ENCODE results near the gene MN1. TPM values are rescaled to one million over a fixed set of nuclear protein-coding genes. Genes with fewer than 3 reads are reported as not detected.

Gene MN1
- total RNA-seq = 0.18 TPM in 1 of 2 replicates, not detected in the other

DNA sequence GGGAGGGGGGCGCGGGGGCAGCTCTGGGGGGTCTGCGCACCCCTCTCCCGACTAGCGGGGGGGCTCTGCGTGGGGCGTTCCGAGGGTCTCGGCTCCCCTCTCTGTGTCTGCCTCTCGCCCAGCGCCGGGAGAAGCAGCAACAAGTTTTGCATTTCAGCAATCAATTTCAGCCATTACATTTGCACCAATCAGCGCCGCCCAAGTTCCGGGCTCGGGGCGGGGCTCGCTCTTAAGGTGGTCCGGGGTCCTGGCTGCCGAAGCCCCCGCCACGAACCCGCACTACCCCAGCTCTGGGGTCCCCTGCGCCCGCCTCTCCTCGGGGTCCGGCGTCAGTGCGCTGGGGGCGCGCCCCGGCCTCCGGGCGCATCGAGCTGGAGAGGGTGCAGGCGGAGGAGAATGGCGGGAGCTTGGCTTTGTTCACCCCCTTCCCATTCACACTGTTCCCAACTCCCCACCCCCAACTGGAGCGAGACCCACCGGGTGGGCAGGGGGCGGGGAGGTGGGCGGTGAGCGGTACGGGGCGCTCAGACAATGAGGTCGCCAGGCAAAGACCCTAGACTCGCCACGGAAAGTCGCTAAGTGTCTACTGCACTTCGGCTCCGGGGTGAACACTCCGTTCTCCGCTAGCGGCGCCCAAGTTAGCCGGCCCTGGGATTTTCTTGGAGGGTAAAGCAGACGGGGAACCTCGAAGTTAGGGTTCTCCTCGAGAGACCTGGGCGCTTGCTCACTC is at the start of gene MN1:
MN1 (minus strand) TSS at position 141 of the 730 bp plus-strand sequence. CDS start 1,213 bp downstream, outside the sequence.

Other genes with a start within 250 kb of the MN1 start
- 13.5 and 18.4 TPM in 2 replicates for gene PITPNB, start 117.5 kb upstream of the MN1 start, total RNA-seq

Data from myometrial cell (primary cell).